ENCODE results near the gene CAMTA1. TPM values are rescaled to one million over a fixed set of nuclear protein-coding genes. Genes with fewer than 3 reads are reported as not detected.

CAMTA1 gene
- polyA plus RNA-seq, 1 of the 3 experiments (the other 2 are of a cell fraction) = 63.1 TPM

- Histone ChIP-seq H3K79me2 (ENCODE audit: insufficient read depth) (no peaks in the 10 kb centered on the region), H3K9me2 (no peaks in the 10 kb centered on the region), H3K27ac (ENCODE audit: low read depth in 2 of 2, low read length in 1 of 2) (no peak overlapping the region), H3K9ac (no peak overlapping the region), H3K4me3 (ENCODE audit: low read depth in 2 of 2, low read length in 1 of 2) (no peak overlapping the region), H3K4me2 (no peak overlapping the region), H2AFZ (ENCODE audit: low read depth) (no peak overlapping the region), H4K20me1 (ENCODE audit: insufficient read depth) (no peaks in the 10 kb centered on the region), H3K4me1 (ENCODE audit: control insufficient read depth in 1 of 2, insufficient read depth in 2 of 2, low read depth in 1 of 2, low read length in 1 of 2) (peaks cover 0 to 26% of the 10 kb centered on the region in 2 experiments; a peak in 1 of 4 replicates), H3F3A (replicated peaks; ENCODE audit: insufficient read depth) (no peaks in the 10 kb centered on the region), H3K36me3 (replicated peaks in 1 of 2; ENCODE audit: control insufficient read depth in 1 of 2, insufficient read depth in 2 of 2, low read length in 1 of 2) (no peaks in the 10 kb centered on the region), H3K9me3 (no peaks in the 10 kb centered on the region), H3K27me3 (ENCODE audit: insufficient read depth) (no peaks in the 10 kb centered on the region)
- POLR2A ChIA-PET = no interaction called here
- TF ChIP-seq YY1 (IDR thresholded peaks at IDR 0.05; ENCODE audit: low read depth) = no peak
- no peak for TF ChIP-seq TCF12 (IDR thresholded peaks at IDR 0.05)
- TF ChIP-seq USF1 (IDR thresholded peaks at IDR 0.05; ENCODE audit: borderline replicate concordance, low read depth) = no peak
- TF ChIP-seq GATA2 (CRISPR knock-in tag; IDR thresholded peaks at IDR 0.05) = no peak
- no peak for TF ChIP-seq RAD21 (IDR thresholded peaks at IDR 0.05; ENCODE audit: low read length)
- TF ChIP-seq FOSL2 (IDR thresholded peaks at IDR 0.05; ENCODE audit: borderline replicate concordance, low read depth) = no peak
- no peak for TF ChIP-seq GABPA (IDR thresholded peaks at IDR 0.05; ENCODE audit: low read depth)
- TF ChIP-seq EP300 (IDR thresholded peaks at IDR 0.05; ENCODE audit: borderline replicate concordance in 1 of 2, low read depth in 1 of 2, low read length in 1 of 2) = no peak
- DNase-seq = peak; percentile 43
- CTCF ChIA-PET = interaction anchor here (0.8 to 1.4 kb wide), 4 partner anchors 17 to 115 kb away, joined by 4 to 6 read pairs (median 4); no protein-coding TSS in a partner anchor
- WGBS (ENCODE audit: low lambda C conversion rate) = 66% methylated on average over 4 of the region's 4 CpGs
These were observed 142.4 kb downstream of the CAMTA1 start for GRCh38 chr1:6927626-6928025.

GRCh38 chr1:6928106-6928885, 143.0 kb downstream of the CAMTA1 start:
- Histone ChIP-seq H4K20me1 (ENCODE audit: insufficient read depth) (no peaks in the 10 kb centered on the region), H3K4me1 (ENCODE audit: control insufficient read depth in 1 of 2, insufficient read depth in 2 of 2, low read depth in 1 of 2, low read length in 1 of 2) (peaks cover 0 to 19% of the 10 kb centered on the region in 2 experiments; a peak in 1 of 4 replicates), H3K4me3 (ENCODE audit: low read depth in 2 of 2, low read length in 1 of 2) (no peak overlapping the region), H3K36me3 (replicated peaks in 1 of 2; ENCODE audit: control insufficient read depth in 1 of 2, insufficient read depth in 2 of 2, low read length in 1 of 2) (no peaks in the 10 kb centered on the region), H3K9me2 (no peaks in the 10 kb centered on the region), H3K9me3 (no peaks in the 10 kb centered on the region), H3K79me2 (ENCODE audit: insufficient read depth) (no peaks in the 10 kb centered on the region), H3K9ac (no peak overlapping the region), H2AFZ (ENCODE audit: low read depth) (no peak overlapping the region), H3K27ac (ENCODE audit: low read depth in 2 of 2, low read length in 1 of 2) (no peak overlapping the region), H3F3A (replicated peaks; ENCODE audit: insufficient read depth) (no peaks in the 10 kb centered on the region), H3K27me3 (ENCODE audit: insufficient read depth) (no peaks in the 10 kb centered on the region), H3K4me2 (no peak overlapping the region)
- ChIA-PET CTCF (interaction anchor here (1.1 to 1.3 kb wide), 2 partner anchors 18 to 114 kb away, joined by 4 to 5 read pairs; no protein-coding TSS in a partner anchor), POLR2A (no interaction called here)
- TF ChIP-seq, protein P1, sequence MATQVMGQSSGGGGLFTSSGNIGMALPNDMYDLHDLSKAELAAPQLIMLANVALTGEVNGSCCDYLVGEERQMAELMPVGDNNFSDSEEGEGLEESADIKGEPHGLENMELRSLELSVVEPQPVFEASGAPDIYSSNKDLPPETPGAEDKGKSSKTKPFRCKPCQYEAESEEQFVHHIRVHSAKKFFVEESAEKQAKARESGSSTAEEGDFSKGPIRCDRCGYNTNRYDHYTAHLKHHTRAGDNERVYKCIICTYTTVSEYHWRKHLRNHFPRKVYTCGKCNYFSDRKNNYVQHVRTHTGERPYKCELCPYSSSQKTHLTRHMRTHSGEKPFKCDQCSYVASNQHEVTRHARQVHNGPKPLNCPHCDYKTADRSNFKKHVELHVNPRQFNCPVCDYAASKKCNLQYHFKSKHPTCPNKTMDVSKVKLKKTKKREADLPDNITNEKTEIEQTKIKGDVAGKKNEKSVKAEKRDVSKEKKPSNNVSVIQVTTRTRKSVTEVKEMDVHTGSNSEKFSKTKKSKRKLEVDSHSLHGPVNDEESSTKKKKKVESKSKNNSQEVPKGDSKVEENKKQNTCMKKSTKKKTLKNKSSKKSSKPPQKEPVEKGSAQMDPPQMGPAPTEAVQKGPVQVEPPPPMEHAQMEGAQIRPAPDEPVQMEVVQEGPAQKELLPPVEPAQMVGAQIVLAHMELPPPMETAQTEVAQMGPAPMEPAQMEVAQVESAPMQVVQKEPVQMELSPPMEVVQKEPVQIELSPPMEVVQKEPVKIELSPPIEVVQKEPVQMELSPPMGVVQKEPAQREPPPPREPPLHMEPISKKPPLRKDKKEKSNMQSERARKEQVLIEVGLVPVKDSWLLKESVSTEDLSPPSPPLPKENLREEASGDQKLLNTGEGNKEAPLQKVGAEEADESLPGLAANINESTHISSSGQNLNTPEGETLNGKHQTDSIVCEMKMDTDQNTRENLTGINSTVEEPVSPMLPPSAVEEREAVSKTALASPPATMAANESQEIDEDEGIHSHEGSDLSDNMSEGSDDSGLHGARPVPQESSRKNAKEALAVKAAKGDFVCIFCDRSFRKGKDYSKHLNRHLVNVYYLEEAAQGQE (IDR thresholded peaks at IDR 0.05; ENCODE audit: low read depth, low read length) = no peak
- no peak for TF ChIP-seq POLR2AphosphoS5 (IDR thresholded peaks at IDR 0.05; ENCODE audit: low read depth, low read length)
- TF ChIP-seq NRF1 (IDR thresholded peaks at IDR 0.05; ENCODE audit: low read depth, low read length) = no peak
- TF ChIP-seq SIN3A (IDR thresholded peaks at IDR 0.05; ENCODE audit: borderline replicate concordance, low read depth, low read length) = no peak
- no peak for TF ChIP-seq MAX (IDR thresholded peaks at IDR 0.05; ENCODE audit: low read depth)
- no peak for TF ChIP-seq SMC3 (IDR thresholded peaks at IDR 0.05; ENCODE audit: low read depth, low read length)
- TF ChIP-seq GABPA (IDR thresholded peaks at IDR 0.05; ENCODE audit: low read depth) = no peak
- TF ChIP-seq, protein P2, sequence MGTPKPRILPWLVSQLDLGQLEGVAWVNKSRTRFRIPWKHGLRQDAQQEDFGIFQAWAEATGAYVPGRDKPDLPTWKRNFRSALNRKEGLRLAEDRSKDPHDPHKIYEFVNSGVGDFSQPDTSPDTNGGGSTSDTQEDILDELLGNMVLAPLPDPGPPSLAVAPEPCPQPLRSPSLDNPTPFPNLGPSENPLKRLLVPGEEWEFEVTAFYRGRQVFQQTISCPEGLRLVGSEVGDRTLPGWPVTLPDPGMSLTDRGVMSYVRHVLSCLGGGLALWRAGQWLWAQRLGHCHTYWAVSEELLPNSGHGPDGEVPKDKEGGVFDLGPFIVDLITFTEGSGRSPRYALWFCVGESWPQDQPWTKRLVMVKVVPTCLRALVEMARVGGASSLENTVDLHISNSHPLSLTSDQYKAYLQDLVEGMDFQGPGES (IDR thresholded peaks at IDR 0.05; ENCODE audit: low read depth, low read length) = no peak
- no peak for TF ChIP-seq RFX5 (IDR thresholded peaks at IDR 0.05; ENCODE audit: low read length)
- TF ChIP-seq PBX3 (IDR thresholded peaks at IDR 0.05) = no peak
- TF ChIP-seq, protein P3, sequence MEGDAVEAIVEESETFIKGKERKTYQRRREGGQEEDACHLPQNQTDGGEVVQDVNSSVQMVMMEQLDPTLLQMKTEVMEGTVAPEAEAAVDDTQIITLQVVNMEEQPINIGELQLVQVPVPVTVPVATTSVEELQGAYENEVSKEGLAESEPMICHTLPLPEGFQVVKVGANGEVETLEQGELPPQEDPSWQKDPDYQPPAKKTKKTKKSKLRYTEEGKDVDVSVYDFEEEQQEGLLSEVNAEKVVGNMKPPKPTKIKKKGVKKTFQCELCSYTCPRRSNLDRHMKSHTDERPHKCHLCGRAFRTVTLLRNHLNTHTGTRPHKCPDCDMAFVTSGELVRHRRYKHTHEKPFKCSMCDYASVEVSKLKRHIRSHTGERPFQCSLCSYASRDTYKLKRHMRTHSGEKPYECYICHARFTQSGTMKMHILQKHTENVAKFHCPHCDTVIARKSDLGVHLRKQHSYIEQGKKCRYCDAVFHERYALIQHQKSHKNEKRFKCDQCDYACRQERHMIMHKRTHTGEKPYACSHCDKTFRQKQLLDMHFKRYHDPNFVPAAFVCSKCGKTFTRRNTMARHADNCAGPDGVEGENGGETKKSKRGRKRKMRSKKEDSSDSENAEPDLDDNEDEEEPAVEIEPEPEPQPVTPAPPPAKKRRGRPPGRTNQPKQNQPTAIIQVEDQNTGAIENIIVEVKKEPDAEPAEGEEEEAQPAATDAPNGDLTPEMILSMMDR (IDR thresholded peaks at IDR 0.05) = no peak
- no peak for DNase-seq
- WGBS (ENCODE audit: low lambda C conversion rate) = 73% methylated on average over 12 of the region's 12 CpGs
